ENCODE data around the gene RFX6.

The RFX6 gene

GRCh38 chr6:116902634-116903033 lies 25.6 kb downstream of the RFX6 start:
- no peak for DNase-seq

- no peak for DNase-seq
Measured at GRCh38 chr6:116922853-116923548, 46.0 kb downstream of the RFX6 start.

- DNase-seq = no peak
Measured at GRCh38 chr6:116924245-116924644, 47.2 kb downstream of the RFX6 start.

GRCh38 chr6:116925088-116925794 lies 48.2 kb downstream of the RFX6 start:
- no peak for DNase-seq

- no peak for DNase-seq
Measured at GRCh38 chr6:116928677-116929076, 51.6 kb downstream of the RFX6 start.

GRCh38 chr6:116929825-116930224 lies 52.8 kb downstream of the RFX6 start:
- no peak for DNase-seq

- no peak for DNase-seq
Measured at GRCh38 chr6:116931456-116931855, 54.4 kb downstream of the RFX6 start.

GRCh38 chr6:116932496-116932895 lies 55.5 kb downstream of the RFX6 start:
- no peak for DNase-seq

GRCh38 chr6:116933485-116933884 lies 56.4 kb downstream of the RFX6 start:
- DNase-seq = no peak

GRCh38 chr6:116938305-116938704 lies 61.3 kb downstream of the RFX6 start:
- DNase-seq = no peak

GRCh38 chr6:116941727-116942126 lies 64.7 kb downstream of the RFX6 start:
- DNase-seq = peak; percentile 4 to 20

- DNase-seq = no peak
Measured at GRCh38 chr6:116945809-116946208, 68.8 kb downstream of the RFX6 start.

GRCh38 chr6:116948533-116949304 lies 71.7 kb downstream of the RFX6 start:
- no peak for DNase-seq

- no peak for DNase-seq
Measured at GRCh38 chr6:116949964-116950363, 72.9 kb downstream of the RFX6 start.

GRCh38 chr6:116954335-116954734 lies 77.3 kb downstream of the RFX6 start:
- DNase-seq = no peak

- no peak for DNase-seq
Measured at GRCh38 chr6:116954938-116955337, 77.9 kb downstream of the RFX6 start.

GRCh38 chr6:116955773-116956172 lies 78.7 kb downstream of the RFX6 start:
- no peak for DNase-seq

GRCh38 chr6:116963972-116964371 lies 86.9 kb downstream of the RFX6 start:
- DNase-seq = no peak

GRCh38 chr6:116966675-116967576 lies 89.9 kb downstream of the RFX6 start:
- no peak for DNase-seq

- peak; percentile 12 to 67 for DNase-seq
Measured at GRCh38 chr6:116969211-116969863, 92.3 kb downstream of the RFX6 start.

- peak in 1 of 2 experiments; percentile 57 for DNase-seq
Measured at GRCh38 chr6:116971959-116972358, 94.9 kb downstream of the RFX6 start.

- DNase-seq = no peak
Measured at GRCh38 chr6:116973976-116974375, 96.9 kb downstream of the RFX6 start.

Data from SW 1271 (cell line).